NCI-H2196 treated with DMSO at 0.1 percent for 48 hours (cell line): ENCODE data around the gene PLA2G2C.
"Not testable (repeated sequence)": the region's sequence is repeated elsewhere in the genome, so short reads cannot be mapped to it uniquely, and the experiment has no call there.

Experiments
- DNase-seq: peaks from one replicate; lab custom pipeline; 2025; ENCODE audit not compliant: unreplicated experiment; lab: John Stamatoyannopoulos, UW

The PLA2G2C gene

DNA sequence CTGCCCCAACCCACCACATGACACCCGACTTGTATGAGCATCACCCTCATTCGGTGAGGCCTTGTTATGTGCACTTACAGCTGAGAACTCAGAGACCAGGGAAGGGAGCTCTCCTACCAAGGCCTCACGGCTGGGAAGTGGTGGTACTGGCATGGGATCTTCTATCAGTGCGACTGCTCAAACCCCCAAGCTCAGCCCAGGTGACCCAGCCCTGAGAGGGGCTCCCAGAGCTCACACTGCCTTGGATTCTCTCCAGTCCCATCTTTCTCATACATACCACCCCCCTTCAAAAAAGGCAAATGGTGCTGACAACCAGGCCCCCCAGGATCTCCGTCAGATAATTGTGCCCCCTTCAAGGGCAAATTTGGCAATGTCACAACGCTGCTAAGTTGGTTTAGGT lies 48.0 kb downstream of the PLA2G2C start:
- DNase-seq, result no peak

DNA sequence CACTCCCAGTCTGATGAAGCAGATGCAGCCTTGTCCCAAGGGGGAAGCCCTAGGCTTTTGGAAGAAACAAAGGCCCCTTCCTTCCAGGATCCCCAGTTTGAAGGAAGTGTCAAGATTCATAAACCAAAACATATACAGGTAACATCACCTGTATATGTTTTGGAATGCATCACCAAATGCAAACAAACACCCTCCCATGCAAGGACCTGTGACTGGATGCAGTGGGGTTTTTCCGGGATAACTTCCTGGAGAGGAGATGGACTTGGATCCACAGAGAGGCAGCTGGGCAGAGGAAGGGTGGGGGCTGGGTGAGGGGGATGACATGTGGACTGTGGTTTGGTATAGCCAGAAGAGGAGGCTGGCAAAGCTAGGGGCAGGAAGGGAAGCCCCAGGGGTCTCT lies 48.7 kb downstream of the PLA2G2C start:
- DNase-seq, result no peak

DNA sequence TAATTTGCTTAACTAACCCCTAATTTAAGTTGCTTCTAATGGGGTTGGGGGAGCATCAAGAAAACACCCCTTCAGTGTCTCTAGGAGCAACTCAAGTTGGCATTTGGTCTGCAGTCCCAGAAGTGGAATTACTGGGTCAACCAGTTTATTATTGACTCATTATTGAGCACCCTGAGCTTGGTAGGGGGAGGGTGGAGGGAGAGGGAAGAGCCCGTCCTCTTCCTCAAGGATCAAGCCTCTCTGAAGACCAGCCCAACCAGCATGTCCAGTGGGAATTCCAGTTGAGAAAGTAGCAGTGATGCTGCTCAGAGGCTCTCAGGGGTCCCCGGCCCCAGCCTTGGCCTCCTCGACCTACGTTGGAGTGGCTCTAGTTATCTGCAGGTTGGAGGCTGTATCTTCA lies 49.3 kb downstream of the PLA2G2C start:
- no peak for DNase-seq

DNA sequence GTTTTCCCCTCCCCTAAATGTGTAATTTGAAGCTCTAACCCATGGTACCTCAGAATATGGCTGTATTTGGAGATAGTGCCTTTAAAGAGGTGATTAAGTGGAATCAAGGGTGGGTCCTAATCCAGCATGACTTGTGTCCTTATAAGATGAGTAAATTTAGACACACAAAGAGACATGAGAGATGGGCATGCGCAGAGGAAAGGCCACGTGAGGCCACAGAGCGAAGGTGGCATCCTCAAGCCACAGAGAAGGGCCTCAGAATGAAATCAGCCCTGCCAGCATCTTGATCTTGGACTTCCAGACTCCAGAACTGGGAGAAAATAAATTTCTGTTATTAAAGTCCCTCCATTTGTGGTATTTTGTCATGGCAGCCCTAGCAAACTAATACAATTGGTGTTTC lies 50.1 kb downstream of the PLA2G2C start:
- no peak for DNase-seq

DNA sequence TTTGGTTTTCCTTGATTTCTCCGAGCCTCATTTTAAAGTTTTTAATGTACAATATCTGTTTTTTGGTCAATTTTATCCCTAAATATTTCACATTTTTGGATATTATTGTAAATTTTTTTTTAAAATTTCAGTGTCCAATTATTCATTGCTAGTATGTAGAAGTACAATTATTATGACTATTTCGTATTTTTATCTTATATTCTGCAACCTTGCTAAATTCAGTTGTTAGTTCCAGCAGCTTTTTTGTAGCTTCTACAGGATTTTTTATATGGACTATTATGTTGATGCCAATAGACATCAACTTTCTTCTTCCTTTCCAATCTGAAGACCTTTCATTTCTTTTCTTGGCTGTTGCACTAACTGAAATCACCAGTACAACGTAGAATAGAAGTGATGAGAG lies 51.3 kb downstream of the PLA2G2C start:
- DNase-seq, result no peak

DNA sequence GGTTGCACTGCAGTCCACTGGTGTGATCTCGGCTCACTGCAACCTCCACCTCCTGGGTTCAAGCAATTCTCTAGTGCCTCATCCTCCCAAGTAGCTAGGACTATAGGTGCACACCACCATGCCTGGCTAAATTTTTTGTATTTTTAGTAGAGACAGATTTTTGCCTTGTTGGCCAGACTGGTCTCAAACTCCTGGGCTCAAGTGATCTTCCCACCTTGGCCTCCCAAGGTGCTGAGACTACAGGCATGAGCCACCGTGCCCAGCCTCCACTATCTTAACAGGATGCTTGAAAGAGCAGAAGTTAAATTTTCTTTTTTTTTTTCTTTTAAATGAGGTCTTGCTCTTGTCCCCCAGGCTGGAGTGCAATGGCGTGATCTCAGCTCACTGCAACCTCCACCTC lies 55.8 kb downstream of the PLA2G2C start:
- DNase-seq, result not testable (repeated sequence)

DNA sequence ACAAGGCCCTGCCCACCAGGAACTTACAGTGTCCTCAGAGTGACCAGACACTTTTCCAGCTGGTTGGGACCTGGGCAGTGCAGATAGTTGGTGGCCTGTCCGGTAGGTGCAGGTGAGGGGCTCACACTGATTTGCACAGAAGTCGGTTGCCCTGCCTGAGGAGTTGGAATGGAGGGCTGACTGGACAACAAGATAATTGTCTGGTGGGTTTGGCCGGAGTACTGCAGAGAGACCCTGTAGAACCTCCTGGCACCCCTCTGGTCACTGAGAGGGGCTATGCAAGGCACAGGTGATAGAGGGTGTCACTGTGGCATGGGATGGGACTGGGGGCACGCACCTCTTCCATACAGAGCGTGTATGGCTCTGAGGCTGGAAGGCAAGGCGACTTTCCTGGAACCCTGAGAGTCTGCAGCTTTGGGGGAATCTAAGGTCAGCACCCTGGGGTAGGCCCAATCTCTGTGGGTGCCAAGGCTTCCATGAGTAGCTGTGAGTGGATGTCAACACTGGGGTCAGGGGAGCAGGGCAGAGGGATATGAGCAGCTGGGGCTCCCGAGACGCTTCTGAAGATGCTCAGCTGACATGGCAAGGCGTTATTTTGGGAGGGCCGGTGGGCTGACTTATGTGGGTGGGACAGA lies 59.4 kb downstream of the PLA2G2C start:
- DNase-seq, result no peak

DNA sequence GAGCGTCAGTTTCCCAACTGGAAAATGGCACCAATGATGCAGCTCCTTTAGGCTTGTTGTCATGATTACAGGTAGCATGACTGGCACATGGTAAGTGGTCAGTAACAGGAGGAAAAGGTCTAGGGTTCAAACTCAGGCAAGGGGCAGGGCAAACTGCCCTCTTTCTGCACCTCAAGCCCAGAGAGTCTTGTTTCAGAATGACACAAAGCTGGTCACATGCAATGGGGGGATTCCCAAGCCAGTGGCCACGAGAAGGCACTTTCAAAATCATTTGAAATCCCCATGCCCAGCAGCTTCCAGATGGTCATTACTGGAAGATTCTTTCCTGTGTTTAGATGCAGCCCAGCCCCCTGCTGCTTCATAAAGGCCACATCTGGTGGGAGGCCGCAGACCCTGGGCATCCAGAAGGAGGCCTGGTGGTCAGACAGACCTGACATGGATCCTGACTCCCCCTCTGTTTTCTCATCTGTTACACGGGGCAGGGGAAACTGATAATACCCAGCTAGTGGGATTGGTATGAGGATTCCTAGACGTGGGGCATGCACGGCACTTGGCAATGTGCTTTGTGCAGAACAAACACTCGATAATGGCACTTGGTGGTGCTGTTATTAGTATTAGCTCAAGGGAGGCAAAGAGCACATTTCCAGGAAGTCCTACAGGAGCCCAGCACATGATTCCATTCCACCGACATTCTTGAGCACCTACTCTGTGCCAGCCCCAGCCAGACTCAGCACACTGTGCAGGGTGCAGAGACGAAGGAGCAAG lies 60.1 kb downstream of the PLA2G2C start:
- no peak for DNase-seq

DNA sequence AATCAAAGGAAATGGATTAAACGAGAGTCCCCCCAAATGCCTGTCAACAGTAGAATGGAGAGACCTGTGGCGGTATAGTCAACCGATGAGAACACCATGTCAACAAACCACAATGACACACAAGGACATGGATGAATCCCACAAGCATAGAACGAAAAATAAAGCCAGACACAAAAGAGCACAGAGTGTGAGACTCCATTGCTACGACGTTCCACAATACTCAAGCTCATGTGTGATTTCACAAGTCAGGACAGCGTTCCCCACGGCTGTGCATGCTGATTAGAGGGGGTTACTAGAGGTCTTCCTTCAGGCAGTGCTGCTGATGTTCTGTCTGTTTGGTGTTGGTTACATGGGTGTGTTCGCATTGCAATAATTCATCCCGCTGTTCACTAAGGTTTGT lies 61.2 kb downstream of the PLA2G2C start:
- no peak for DNase-seq

DNA sequence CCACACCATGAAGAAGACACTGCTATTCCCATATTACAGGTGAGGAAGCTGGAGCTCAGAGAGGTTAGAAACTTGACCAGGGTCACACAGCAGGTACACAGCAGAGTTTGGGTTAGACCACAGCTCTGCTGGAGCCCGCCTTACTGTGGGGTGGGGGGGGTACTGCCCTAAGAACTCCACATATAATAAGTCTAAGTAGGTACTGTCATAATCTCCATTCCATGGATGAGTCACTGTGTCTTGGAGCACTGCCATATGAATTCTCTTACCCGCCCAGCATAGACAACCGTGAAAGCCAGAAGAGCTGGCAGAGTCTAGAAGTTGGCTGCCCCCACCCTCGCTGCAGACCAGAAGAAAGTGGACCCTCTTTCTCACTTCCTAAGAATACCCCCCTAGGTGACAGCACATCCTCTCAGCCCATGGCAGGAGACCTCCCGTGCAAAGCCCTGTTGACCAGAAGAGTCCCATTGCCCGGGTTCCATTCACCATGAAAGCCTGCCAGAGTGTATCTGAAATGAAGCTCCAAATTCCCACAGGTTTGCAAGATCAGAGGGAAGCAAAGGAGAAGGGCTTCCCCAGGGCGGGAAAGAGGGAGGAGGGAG lies 61.8 kb downstream of the PLA2G2C start:
- no peak for DNase-seq

DNA sequence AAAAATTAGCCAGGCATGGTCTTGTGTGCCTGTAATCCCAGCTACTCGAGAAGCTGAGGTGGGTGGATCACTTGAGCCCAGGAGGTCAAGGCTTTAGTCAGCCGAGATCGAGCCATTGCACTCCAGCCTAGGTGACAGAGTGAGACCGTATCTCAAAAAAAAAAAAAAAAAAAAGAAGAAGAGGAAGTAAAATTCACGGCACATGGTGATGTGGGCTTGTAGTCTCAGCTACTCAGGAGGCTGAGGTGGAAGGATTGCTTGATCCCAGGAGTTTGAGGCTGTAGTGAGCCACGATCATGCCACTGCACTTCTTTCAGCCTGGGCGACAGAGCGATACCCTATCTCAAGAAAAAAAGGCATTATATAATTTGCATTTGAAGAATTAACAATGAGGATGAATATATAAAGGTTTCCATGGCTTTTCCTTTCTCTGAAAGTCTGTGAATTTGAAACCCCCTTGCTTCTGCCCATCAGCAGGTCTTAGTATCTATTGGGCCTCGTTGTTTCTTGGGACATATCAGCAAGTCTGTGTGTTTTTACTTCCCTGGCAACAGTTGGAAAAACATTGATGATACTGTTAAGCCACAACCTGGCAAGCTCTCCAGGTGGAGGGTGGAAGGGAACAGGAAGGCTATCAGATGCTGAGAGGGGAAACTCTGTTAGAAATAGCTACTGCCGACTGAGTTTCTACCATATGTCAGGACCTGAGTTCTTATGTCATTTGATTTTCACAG lies 62.4 kb downstream of the PLA2G2C start:
- DNase-seq, result no peak

DNA sequence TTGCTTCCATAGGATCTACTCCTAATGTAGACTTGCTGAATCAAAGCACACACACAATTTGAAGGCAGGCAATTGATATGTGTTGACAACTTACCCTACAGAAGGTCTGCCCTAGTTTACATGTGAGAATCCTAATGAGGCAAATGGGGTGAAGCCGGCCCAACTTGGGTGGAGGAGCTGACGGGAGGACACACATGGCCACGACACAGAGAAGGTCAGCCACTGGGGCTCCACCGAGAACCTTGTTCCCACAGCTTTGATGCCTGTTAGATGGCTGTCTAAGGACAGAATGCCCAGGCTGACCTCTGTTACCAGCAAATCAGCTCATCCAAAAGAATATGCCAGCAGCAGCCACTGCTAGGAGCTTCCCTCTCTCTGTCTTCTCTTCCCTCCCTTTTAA lies 65.5 kb downstream of the PLA2G2C start:
- DNase-seq, result no peak

DNA sequence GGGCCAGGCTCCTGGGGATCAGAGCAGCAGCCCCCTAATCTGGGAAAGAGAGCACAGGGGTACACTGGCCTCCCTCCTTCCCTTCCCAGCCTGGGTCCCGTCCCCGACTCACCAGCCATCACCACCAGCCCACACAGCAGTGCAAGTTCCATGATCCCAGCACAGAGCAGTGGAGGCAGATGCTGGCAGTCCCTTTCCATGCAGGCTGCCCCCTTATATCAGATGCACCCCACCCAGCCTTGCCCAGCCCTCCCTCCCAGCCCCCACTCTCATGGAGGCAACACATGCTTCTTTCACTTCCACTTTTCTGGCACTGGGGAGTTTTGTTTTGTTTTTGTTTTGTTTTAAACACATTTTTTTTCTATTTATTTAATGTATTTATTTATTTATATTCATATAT lies 67.0 kb downstream of the PLA2G2C start, which contains the start of gene PLA2G2D:
Gene PLA2G2D (minus strand): TSS at position 190 of the 400 bp plus-strand sequence. CDS start 38 bp downstream, at position 152.
- DNase-seq, result no peak

DNA sequence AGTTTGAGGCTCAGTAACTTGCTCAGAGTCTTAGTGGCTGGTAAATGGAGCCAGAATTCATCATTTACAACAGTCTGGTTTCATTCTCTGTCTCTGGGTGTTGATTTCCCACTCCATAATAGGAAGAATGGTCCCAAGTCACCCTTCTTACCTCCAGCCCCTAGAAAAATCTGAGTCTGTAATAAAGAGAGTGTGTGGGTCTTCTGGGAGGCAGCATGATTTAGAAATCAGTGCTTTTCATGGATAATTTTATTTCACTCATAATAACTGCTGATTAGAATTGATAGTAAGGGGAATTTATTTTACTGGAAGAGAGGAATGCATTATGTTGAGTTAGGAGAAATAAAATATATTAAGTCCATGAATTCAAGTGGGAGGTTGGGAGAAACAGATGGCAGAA lies 69.1 kb downstream of the PLA2G2C start:
- DNase-seq, result no peak

DNA sequence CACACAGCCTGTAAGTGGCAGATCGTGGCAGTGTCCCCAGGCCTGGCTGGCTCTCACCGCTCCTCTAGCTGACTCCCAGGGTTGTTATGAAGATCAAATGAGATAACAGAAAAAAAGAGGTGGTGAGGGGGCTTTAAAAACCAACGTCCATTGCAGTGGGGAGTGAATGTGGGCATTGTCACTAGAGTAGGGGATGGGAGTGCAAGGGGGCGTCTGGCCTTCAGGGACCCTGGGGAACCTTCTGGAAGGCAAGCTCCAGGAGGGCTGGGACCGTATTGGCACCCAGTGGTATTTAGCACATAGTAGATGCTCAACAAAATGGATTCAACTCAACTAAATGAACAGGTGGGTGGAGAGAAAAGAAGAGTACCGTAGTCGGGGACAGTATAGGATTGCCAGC lies 70.4 kb downstream of the PLA2G2C start:
- no peak for DNase-seq

DNA sequence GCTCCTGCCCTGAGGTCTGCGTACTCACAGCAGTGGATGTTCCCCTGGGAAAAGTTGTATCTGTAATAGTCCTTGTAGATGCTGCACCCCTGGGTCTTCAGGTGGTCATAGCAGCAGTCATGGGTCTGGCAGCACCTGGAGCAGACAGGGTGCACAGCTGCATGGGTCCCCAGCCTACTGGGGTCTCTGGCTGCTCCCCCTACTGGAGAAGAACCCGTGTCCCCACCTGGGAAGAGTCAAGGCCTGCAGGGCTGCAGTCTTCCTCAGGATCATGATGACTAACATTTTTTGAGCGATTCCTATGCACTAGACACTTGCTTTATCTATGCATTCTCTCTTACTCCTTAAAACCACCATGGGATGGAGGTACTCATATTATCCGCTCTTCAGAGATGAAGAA lies 70.8 kb downstream of the PLA2G2C start:
- no peak for DNase-seq

DNA sequence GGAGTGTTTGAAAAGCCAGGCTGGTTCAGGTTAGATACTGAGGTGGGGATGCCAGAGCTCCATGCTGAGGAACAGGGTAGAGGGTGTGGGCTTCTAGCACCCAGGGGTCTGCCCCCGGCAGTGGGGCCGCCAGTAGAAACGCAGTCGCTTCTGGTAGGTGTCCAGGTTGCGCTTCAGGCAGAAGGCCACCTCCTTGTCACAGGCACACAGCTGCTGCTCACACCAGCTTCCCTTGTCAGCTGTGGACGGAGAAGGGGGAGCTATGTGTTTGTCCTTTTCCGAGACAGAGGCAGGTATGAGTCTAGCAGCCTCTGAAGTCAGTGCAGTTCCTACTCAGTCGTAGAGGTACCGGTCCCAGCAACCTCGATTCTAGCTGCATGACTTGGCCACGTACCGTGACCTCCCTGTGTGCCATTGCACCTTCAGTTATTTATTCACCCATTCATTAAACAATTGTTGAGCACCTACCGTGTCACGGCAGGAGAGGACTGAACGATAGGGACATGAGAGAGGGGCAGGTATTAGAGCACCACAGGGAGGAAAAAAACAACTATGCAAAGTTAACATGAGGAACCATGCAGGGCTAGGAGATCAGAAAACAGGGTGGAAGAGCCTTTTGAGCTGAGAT lies 72.2 kb downstream of the PLA2G2C start:
- no peak for DNase-seq
